ENCODE measurements around the gene PKP4. TPM values are rescaled to one million over a fixed set of nuclear protein-coding genes. Genes with fewer than 3 reads are reported as not detected.

The PKP4 gene
- polyA plus RNA-seq, 1 experiment = 47.0 TPM

DNA sequence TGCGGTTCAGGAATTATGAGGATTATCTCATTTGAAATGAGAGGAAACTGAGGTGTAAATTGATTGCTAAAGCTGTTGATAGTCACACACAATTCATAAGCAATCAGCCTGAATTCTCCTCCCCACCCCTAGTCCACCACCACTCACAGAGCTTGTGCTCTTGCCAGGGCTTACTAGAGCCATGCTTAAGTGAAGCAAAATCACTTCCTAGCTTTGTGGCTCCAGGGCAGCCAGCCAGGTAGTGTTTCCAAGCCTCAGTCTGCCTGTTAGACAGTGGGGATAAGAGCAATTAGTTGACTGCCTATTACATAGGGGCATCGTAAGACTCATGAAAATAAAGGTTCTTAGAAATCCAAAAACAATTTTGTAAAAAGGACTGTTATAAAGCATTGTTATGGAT, 87.2 kb downstream of the PKP4 start:
- CTCF ChIA-PET = interaction anchor here (1.1 kb wide), 1 partner anchor 235 kb away, joined by 4 read pairs; no protein-coding TSS in a partner anchor
- TF ChIP-seq CTCF (IDR thresholded peaks at IDR 0.05; ENCODE audit: insufficient read depth, low read depth, low read length) = no peak
- POLR2A ChIA-PET = no interaction called here
- no peaks in the 10 kb centered on the region for H3K27me3 ChIP-seq (ENCODE audit: control insufficient read depth, insufficient read depth, low read length)
- H3K4me3 ChIP-seq (ENCODE audit: low read depth, low read length) = no peak overlapping the region
- H3K36me3 ChIP-seq (ENCODE audit: control insufficient read depth, insufficient read depth, low read length) = peaks cover 7% of the 10 kb centered on the region
- DNase-seq (ENCODE audit: low read depth) = no peak

- ChIA-PET POLR2A (no interaction called here), CTCF (interaction anchor here (1.0 to 1.1 kb wide), 2 partner anchors 234 to 511 kb away, joined by 3 to 4 read pairs; no protein-coding TSS in a partner anchor)
- Histone ChIP-seq H3K4me3 (ENCODE audit: low read depth, low read length) (no peak overlapping the region), H3K27me3 (ENCODE audit: control insufficient read depth, insufficient read depth, low read length) (no peaks in the 10 kb centered on the region), H3K36me3 (ENCODE audit: control insufficient read depth, insufficient read depth, low read length) (peaks cover 7% of the 10 kb centered on the region)
- no peak for DNase-seq (ENCODE audit: low read depth)
- TF ChIP-seq CTCF (IDR thresholded peaks at IDR 0.05; ENCODE audit: insufficient read depth, low read depth, low read length) = no peak
Measured at GRCh38 chr2:158544998-158545397, 88.2 kb downstream of the PKP4 start.

GRCh38 chr2:158546412-158547144, 89.8 kb downstream of the PKP4 start:
- no peak for TF ChIP-seq CTCF (IDR thresholded peaks at IDR 0.05; ENCODE audit: insufficient read depth, low read depth, low read length)
- no peak for DNase-seq (ENCODE audit: low read depth)
- no peak overlapping the region for H3K4me3 ChIP-seq (ENCODE audit: low read depth, low read length)
- no peaks in the 10 kb centered on the region for H3K27me3 ChIP-seq (ENCODE audit: control insufficient read depth, insufficient read depth, low read length)
- ChIA-PET CTCF (no interaction called here), POLR2A (no interaction called here)
- peaks cover 7% of the 10 kb centered on the region for H3K36me3 ChIP-seq (ENCODE audit: control insufficient read depth, insufficient read depth, low read length)

GRCh38 chr2:158553257-158553656, 96.5 kb downstream of the PKP4 start:
- no peaks in the 10 kb centered on the region for H3K27me3 ChIP-seq (ENCODE audit: control insufficient read depth, insufficient read depth, low read length)
- no peak for DNase-seq (ENCODE audit: low read depth)
- H3K4me3 ChIP-seq (ENCODE audit: low read depth, low read length) = no peak overlapping the region
- no peak for TF ChIP-seq CTCF (IDR thresholded peaks at IDR 0.05; ENCODE audit: insufficient read depth, low read depth, low read length)
- ChIA-PET POLR2A (no interaction called here), CTCF (interaction anchor here (0.6 kb wide), 1 partner anchor 1040 kb away, joined by 3 read pairs; no protein-coding TSS in a partner anchor)
- peaks cover 5% of the 10 kb centered on the region for H3K36me3 ChIP-seq (ENCODE audit: control insufficient read depth, insufficient read depth, low read length)

- no peaks in the 10 kb centered on the region for H3K27me3 ChIP-seq (ENCODE audit: control insufficient read depth, insufficient read depth, low read length)
- H3K4me3 ChIP-seq (ENCODE audit: low read depth, low read length) = no peak overlapping the region
- CTCF ChIA-PET = interaction anchor here (1.5 kb wide), 1 partner anchor 16 kb away, joined by 3 read pairs; no protein-coding TSS in a partner anchor
- H3K36me3 ChIP-seq (ENCODE audit: control insufficient read depth, insufficient read depth, low read length) = no peaks in the 10 kb centered on the region
- POLR2A ChIA-PET = no interaction called here
- no peak for DNase-seq (ENCODE audit: low read depth)
- TF ChIP-seq CTCF (IDR thresholded peaks at IDR 0.05; ENCODE audit: insufficient read depth, low read depth, low read length) = no peak
Measured at GRCh38 chr2:158554996-158555395, 98.2 kb downstream of the PKP4 start.

All from BJ (cell line).